ENCODE results near the gene ELFN1. TPM values are rescaled to one million over a fixed set of nuclear protein-coding genes. Genes with fewer than 3 reads are reported as not detected.

ELFN1 gene
- total RNA-seq, 2 experiments from 2014 or later = 0.10 to 0.12 TPM

- intact Hi-C loops (cut with micrococcal nuclease) = no loop called here
- ChIA-PET CTCF (no interaction called here), POLR2A (no interaction called here)
- no peak overlapping the region for H3K4me3 Mint-ChIP-seq
- peaks cover 4% of the 10 kb centered on the region for H3K9me3 Mint-ChIP-seq
- no peak overlapping the region for H3K27ac Mint-ChIP-seq
- DNase-seq = peak; percentile 4
- H3K27me3 Mint-ChIP-seq = peaks cover 11% of the 10 kb centered on the region
- H3K36me3 Mint-ChIP-seq = no peaks in the 10 kb centered on the region
- H3K4me1 Mint-ChIP-seq (ENCODE audit: low read depth) = no peaks in the 10 kb centered on the region
Measured at GRCh38 chr7:1691601-1692514, 21.8 kb downstream of the ELFN1 start.

DNA sequence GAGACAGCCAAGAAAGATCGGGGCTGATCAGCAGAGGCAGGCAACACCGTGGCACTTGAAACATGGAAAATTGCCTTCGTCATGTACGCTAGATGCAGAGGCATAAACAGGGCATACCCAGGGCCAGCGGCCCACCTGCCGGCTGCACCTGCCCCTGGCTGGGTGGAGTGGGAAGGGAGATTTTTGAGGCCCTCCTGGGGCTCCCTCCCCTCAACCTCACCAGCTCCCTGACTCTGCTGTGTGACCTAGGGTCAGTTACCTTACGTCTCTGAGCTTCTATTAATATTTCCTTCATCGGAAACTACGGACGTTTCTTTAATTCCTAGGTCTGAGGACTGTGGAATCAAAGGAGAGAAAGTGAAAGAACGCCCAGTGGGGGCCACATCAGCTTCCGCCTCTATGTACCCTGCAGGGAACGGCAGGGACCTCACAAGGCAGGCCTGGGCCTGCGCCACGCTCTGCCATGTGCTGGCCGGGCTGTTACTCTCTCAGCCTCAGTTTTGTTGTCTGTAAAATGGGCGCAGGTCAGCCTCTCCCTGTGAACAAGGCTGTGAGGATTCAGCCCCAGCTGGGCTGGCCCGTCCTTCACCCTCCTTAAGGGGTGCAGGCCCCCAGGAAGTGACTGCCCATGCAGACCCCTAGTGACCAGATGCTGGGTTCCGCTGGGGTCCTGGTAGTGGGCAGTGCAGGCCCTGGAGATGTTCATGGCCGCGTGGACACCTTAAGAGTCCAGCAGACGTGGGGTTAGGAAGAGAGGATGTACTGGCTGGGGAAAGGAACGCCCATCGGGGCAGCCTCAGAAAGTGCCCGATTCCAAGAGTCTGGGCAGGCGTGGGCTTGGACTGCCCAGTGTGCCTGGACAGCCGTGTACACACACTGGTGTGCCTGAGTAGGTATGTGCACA, 22.7 kb downstream of the ELFN1 start:
- Mint-ChIP-seq H3K27me3 (peaks cover 13% of the 10 kb centered on the region), H3K36me3 (no peaks in the 10 kb centered on the region), H3K9me3 (peaks cover 4% of the 10 kb centered on the region), H3K4me1 (ENCODE audit: low read depth) (peaks cover 2% of the 10 kb centered on the region), H3K27ac (no peak overlapping the region), H3K4me3 (no peak overlapping the region)
- ChIA-PET CTCF (no interaction called here), POLR2A (no interaction called here)
- DNase-seq = peak; percentile 3
- intact Hi-C loops (cut with micrococcal nuclease) = no loop called here

DNA sequence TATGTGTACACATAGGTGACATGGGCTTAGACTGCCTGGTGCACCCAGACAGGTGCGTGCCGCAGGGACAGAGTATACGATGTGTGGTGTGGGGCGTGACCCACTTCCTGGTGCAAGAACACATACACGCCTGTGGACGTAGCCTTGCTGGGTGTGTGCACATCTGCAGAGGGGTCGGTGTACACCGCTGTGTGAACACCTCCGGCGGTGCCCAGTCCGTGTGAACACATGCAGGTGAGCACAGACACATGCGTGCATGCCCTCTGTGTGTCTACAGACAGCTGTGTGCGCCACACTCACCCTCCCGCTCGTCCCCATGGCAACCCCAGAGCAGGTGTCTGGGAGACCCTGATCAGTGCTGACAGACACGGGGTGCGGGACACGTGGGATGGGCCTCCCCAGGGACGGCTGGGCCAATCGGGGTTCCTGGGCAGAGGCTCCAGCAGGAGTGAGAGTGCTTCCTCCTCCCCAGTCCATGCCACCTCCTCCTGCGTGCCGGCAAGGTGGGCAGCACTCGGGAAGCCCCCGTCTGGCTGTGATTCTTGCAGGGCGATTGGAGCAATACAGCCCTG, 23.4 kb downstream of the ELFN1 start:
- Mint-ChIP-seq H3K9me3 (peaks cover 3% of the 10 kb centered on the region), H3K36me3 (no peaks in the 10 kb centered on the region), H3K27ac (no peak overlapping the region), H3K27me3 (peaks cover 13% of the 10 kb centered on the region), H3K4me3 (no peak overlapping the region), H3K4me1 (ENCODE audit: low read depth) (peaks cover 2% of the 10 kb centered on the region)
- CTCF ChIA-PET = no interaction called here
- POLR2A ChIA-PET = no interaction called here
- intact Hi-C loops (cut with micrococcal nuclease) = no loop called here
- peak; percentile 3 for DNase-seq

DNA sequence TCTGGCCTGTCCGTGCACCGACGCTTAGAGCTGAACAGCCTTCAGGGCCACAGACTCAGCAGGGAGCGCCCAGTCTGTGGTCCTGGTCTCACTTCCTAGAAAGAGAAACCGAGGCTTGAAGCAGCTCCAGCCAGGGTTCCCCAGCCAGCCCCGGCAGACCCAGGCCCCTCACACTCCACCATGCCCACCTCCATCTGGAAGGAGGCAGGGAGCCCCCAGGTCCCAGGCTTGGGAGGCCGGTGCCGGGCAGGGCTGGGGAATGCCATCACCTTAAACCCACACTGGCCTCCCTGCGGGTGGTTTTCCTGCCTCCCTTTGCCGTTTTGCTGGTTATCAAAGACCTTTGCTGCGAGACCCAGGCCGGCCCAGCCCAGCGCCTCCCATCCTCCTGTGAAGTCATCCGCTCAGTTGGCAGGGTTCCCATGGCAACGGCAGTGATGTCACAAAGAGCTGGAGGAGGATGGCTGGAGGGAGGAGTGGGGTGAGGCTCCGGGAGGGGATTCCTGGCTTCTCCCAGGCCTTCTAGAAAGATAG, 24.0 kb downstream of the ELFN1 start:
- Mint-ChIP-seq H3K27me3 (peaks cover 9% of the 10 kb centered on the region), H3K4me3 (no peak overlapping the region), H3K27ac (no peak overlapping the region), H3K36me3 (no peaks in the 10 kb centered on the region), H3K4me1 (ENCODE audit: low read depth) (peaks cover 2% of the 10 kb centered on the region), H3K9me3 (no peaks in the 10 kb centered on the region)
- DNase-seq = no peak
- POLR2A ChIA-PET = no interaction called here
- intact Hi-C loops (cut with micrococcal nuclease) = no loop called here
- CTCF ChIA-PET = no interaction called here

- Mint-ChIP-seq H3K36me3 (no peaks in the 10 kb centered on the region), H3K27me3 (peaks cover 7% of the 10 kb centered on the region), H3K4me3 (no peak overlapping the region), H3K27ac (no peak overlapping the region), H3K4me1 (ENCODE audit: low read depth) (peaks cover 2% of the 10 kb centered on the region), H3K9me3 (no peaks in the 10 kb centered on the region)
- no peak for DNase-seq
- ChIA-PET CTCF (no interaction called here), POLR2A (no interaction called here)
- intact Hi-C loops (cut with micrococcal nuclease) = no loop called here
Measured at GRCh38 chr7:1694611-1695511, 24.8 kb downstream of the ELFN1 start.

GRCh38 chr7:1695800-1696454, 25.9 kb downstream of the ELFN1 start:
- no peak overlapping the region for H3K4me3 Mint-ChIP-seq

GRCh38 chr7:1696671-1697498, 26.8 kb downstream of the ELFN1 start:
- Mint-ChIP-seq H3K36me3 (no peaks in the 10 kb centered on the region), H3K9me3 (peaks cover 2% of the 10 kb centered on the region), H3K27ac (no peak overlapping the region), H3K27me3 (peaks cover 4% of the 10 kb centered on the region), H3K4me1 (ENCODE audit: low read depth) (peaks cover 2% of the 10 kb centered on the region), H3K4me3 (no peak overlapping the region)
- CTCF ChIA-PET = no interaction called here
- intact Hi-C loops (cut with micrococcal nuclease) = no loop called here
- DNase-seq = no peak
- POLR2A ChIA-PET = no interaction called here

More at GRCh38 chr7:1695800-1696454, 25.9 kb downstream of the ELFN1 start:
- H3K4me1 Mint-ChIP-seq (ENCODE audit: low read depth) = peaks cover 2% of the 10 kb centered on the region
- DNase-seq = no peak
- peaks cover 4% of the 10 kb centered on the region for H3K27me3 Mint-ChIP-seq
- intact Hi-C loops (cut with micrococcal nuclease) = no loop called here
- ChIA-PET POLR2A (no interaction called here), CTCF (no interaction called here)
- H3K9me3 Mint-ChIP-seq = no peaks in the 10 kb centered on the region
- H3K36me3 Mint-ChIP-seq = no peaks in the 10 kb centered on the region
- no peak overlapping the region for H3K27ac Mint-ChIP-seq

DNA sequence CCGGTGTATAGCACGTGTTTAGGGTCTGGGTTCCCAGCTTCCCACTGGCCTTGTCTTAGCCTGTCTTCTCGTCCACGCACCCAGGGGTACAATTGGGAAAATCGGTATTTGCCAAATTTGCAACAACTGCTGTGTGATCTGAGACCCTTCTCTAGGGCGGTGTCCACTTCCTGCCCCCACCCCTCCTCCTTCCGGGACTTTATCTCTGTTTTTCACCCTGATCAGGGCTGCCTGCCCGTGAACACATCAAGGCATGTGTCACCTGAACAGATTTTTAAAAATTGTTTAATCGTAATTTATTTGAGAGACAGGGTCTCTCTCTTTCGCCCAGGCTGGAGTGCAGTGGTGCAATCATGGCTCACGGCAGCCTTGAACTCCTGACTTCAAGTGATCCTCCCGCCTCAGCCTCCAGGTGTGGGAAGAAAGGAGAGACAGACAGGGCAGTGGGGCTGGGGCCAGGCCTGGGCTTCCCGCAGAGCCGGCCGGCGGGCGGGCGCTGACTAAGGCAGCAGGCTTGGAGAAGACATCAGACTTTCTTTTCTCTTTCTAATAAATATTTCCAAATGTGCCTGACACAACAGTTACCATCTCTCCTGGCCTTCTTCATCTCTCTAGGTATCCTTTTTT, 27.5 kb downstream of the ELFN1 start:
- CTCF ChIA-PET = no interaction called here
- H3K9me3 Mint-ChIP-seq = peaks cover 4% of the 10 kb centered on the region

GRCh38 chr7:1698201-1698600, 28.1 kb downstream of the ELFN1 start:
- no peak for DNase-seq
- Mint-ChIP-seq H3K4me3 (no peak overlapping the region), H3K4me1 (ENCODE audit: low read depth) (peaks cover 2% of the 10 kb centered on the region), H3K27ac (no peak overlapping the region), H3K36me3 (no peaks in the 10 kb centered on the region), H3K9me3 (peaks cover 10% of the 10 kb centered on the region), H3K27me3 (peaks cover 7% of the 10 kb centered on the region)
- ChIA-PET POLR2A (no interaction called here), CTCF (no interaction called here)
- intact Hi-C loops (cut with micrococcal nuclease) = no loop called here

More for the DNA sequence above, 27.5 kb downstream of the ELFN1 start:
- no peaks in the 10 kb centered on the region for H3K36me3 Mint-ChIP-seq
- peaks cover 2% of the 10 kb centered on the region for H3K4me1 Mint-ChIP-seq (ENCODE audit: low read depth)
- H3K27ac Mint-ChIP-seq = no peak overlapping the region
- H3K4me3 Mint-ChIP-seq = no peak overlapping the region
- intact Hi-C loops (cut with micrococcal nuclease) = no loop called here
- no peak for DNase-seq
- POLR2A ChIA-PET = no interaction called here
- H3K27me3 Mint-ChIP-seq = peaks cover 4% of the 10 kb centered on the region

GRCh38 chr7:1698951-1699350, 28.9 kb downstream of the ELFN1 start:
- POLR2A ChIA-PET = no interaction called here
- Mint-ChIP-seq H3K27me3 (peaks cover 7% of the 10 kb centered on the region), H3K36me3 (no peaks in the 10 kb centered on the region), H3K27ac (no peak overlapping the region), H3K4me3 (no peak overlapping the region), H3K4me1 (ENCODE audit: low read depth) (peaks cover 2% of the 10 kb centered on the region), H3K9me3 (peaks cover 13% of the 10 kb centered on the region)
- intact Hi-C loops (cut with micrococcal nuclease) = no loop called here
- CTCF ChIA-PET = no interaction called here
- DNase-seq = no peak
